Measurements from ENCODE around the gene LRRC52.

Gene LRRC52

GRCh38 chr1:165612062-165612461 is 68.3 kb downstream of the LRRC52 start:
- no peak overlapping the region for H2BK5ac ChIP-seq (ENCODE audit: low read depth, low read length, poor library complexity)
- H2BK120ac ChIP-seq (ENCODE audit: insufficient read depth, low read length, poor library complexity): no peak overlapping the region
- H4K91ac ChIP-seq (ENCODE audit: low read depth, low read length): no peak overlapping the region
- no peak overlapping the region for H3K18ac ChIP-seq (ENCODE audit: low read length)
- no peaks in the 10 kb centered on the region for H3K79me2 ChIP-seq (ENCODE audit: control insufficient read depth, insufficient read depth, low read length, poor library complexity)
- H3K4me3 ChIP-seq (ENCODE audit: low read depth, low read length): no peak overlapping the region
- peaks cover 3 to 5% of the 10 kb centered on the region in 2 experiments for H3K4me1 ChIP-seq (ENCODE audit: control insufficient read depth in 1 of 2, insufficient read depth in 2 of 2, low read length in 2 of 2)
- DNase-seq: no peak
- H4K12ac ChIP-seq (ENCODE audit: low read depth, low read length): no peak overlapping the region
- no peaks in the 10 kb centered on the region for H3K9me3 ChIP-seq (ENCODE audit: insufficient read depth, low read depth, low read length)
- no peak overlapping the region for H3K4me2 ChIP-seq (ENCODE audit: low read length)
- no peak overlapping the region for H3K4ac ChIP-seq (ENCODE audit: low read depth, low read length)
- no peaks in the 10 kb centered on the region for H3K27me3 ChIP-seq (ENCODE audit: insufficient read depth, low read length)
- H2AK5ac ChIP-seq (ENCODE audit: low read length): no peak overlapping the region
- H3K9ac ChIP-seq (ENCODE audit: low read length): no peak overlapping the region
- H3K23ac ChIP-seq (ENCODE audit: low read length): no peak overlapping the region
- H3K36me3 ChIP-seq (ENCODE audit: control insufficient read depth in 1 of 2, insufficient read depth in 2 of 2, low read length in 2 of 2): no peaks in the 10 kb centered on the region
- H3K79me1 ChIP-seq (ENCODE audit: low read length): no peaks in the 10 kb centered on the region
- WGBS (ENCODE audit: extremely low coverage, insufficient coverage, insufficient read length): no CpG with 5 or more reads among the region's 3 CpGs
- H4K8ac ChIP-seq (ENCODE audit: low read depth, low read length): no peak overlapping the region
- no peak overlapping the region for H3K14ac ChIP-seq (ENCODE audit: low read length)
- H3K27ac ChIP-seq (ENCODE audit: low read depth, low read length): no peak overlapping the region
- no peak overlapping the region for H2AFZ ChIP-seq (ENCODE audit: insufficient read depth, low read length, poor library complexity)
- H2BK12ac ChIP-seq (ENCODE audit: low read length): no peak overlapping the region
